Mucosa of descending colon (tissue), 3 donors: ENCODE results near the gene TCF7L2. TPM values are rescaled to one million over a fixed set of nuclear protein-coding genes. Genes with fewer than 3 reads are reported as not detected.

Experiments used
- ATAC-seq: fragments of 200-7000 bp; cut with Tn5 transposase; one replicate; pipeline ENCODE4 v1.9.1; 2020; ENCODE audit warnings: mild to moderate bottlenecking, moderate library complexity
- DNase-seq, 3 donors: peaks; one replicate each; pipeline ENCODE4 v3.0.0-alpha.2; 2020
- H3K36me3 ChIP-seq: fragments of 200-600 bp; one replicate; pipeline ENCODE4 v1.8.0; 2021; ENCODE audit warnings: low read depth, mild to moderate bottlenecking
- H3K4me1 ChIP-seq: fragments of 200-600 bp; one replicate; pipeline ENCODE4 v1.8.0; 2021; ENCODE audit warnings: low read depth, mild to moderate bottlenecking
- H3K4me3 ChIP-seq: fragments of 200-600 bp; one replicate; pipeline ENCODE4 v1.8.0; 2021; ENCODE audit warnings: mild to moderate bottlenecking
- H3K9me3 ChIP-seq: fragments of 200-600 bp; one replicate; pipeline ENCODE4 v1.8.0; 2021; ENCODE audit warnings: mild to moderate bottlenecking
- CTCF ChIP-seq: fragments of 200-600 bp; IDR thresholded peaks from one replicate; pipeline ENCODE4 v1.8.0; 2022; ENCODE audit warnings: antibody characterized with exemption, mild to moderate bottlenecking
- intact Hi-C, 2 donors: fragments of 100-400 bp; cut with DNase I in 1 of 2; cut with micrococcal nuclease in 1 of 2; formaldehyde crosslinking; loops; one replicate each; pipeline versions ENCODE4 v1.11.0 to v1.11.1; 2022; cut with DNase I, micrococcal nuclease
- total RNA-seq, 3 donors: library from RNA; stranded (reverse); fragmentation: NEBNext Ultra II Directional in 2 of 3; extraction: Animal tissue kit (Norgen Biotek cat#: 25700) in 2 of 3; gene quantifications; one replicate each; pipeline versions ENCODE4 v1.2.1 to v1.2.4, GENCODE V29; 2021 to 2023
- donor health status: DM: no; HTN: no; CAD: no; lungs with moderate emphysema.
- donor health status: DM: no; HTN: no; CAD: no.
- donor health status: DM: no; HTN: yes; CAD: no.

Gene TCF7L2
- total RNA-seq, 3 donors from 2014 or later, result 99.6 to 182 (median 102) TPM

- no peak overlapping the region for H3K4me3 ChIP-seq
- intact Hi-C loops, result no loop called here
- no peaks in the 10 kb centered on the region for H3K9me3 ChIP-seq
- H3K36me3 ChIP-seq, result no peaks in the 10 kb centered on the region
- no peak for DNase-seq
- ATAC-seq, result no peak
- no peak for TF ChIP-seq CTCF
- H3K4me1 ChIP-seq, result no peaks in the 10 kb centered on the region
Observed at GRCh38 chr10:113122947-113123346, 172.9 kb downstream of the TCF7L2 start.

GRCh38 chr10:113124724-113125123, 174.7 kb downstream of the TCF7L2 start:
- H3K36me3 ChIP-seq, result no peaks in the 10 kb centered on the region
- no peak for TF ChIP-seq CTCF
- intact Hi-C loops, result no loop called here
- no peaks in the 10 kb centered on the region for H3K4me1 ChIP-seq
- no peak for ATAC-seq
- no peak for DNase-seq
- no peaks in the 10 kb centered on the region for H3K9me3 ChIP-seq
- no peak overlapping the region for H3K4me3 ChIP-seq

- intact Hi-C loops, result no loop called here
- DNase-seq (no peak), ATAC-seq (no peak)
- Histone ChIP-seq H3K9me3 (no peaks in the 10 kb centered on the region), H3K36me3 (no peaks in the 10 kb centered on the region), H3K4me1 (no peaks in the 10 kb centered on the region), H3K4me3 (no peak overlapping the region)
- no peak for TF ChIP-seq CTCF
Observed at GRCh38 chr10:113125612-113126011, 175.6 kb downstream of the TCF7L2 start.

GRCh38 chr10:113126229-113127201, 176.5 kb downstream of the TCF7L2 start:
- Histone ChIP-seq H3K4me3 (no peak overlapping the region), H3K4me1 (no peaks in the 10 kb centered on the region), H3K36me3 (no peaks in the 10 kb centered on the region), H3K9me3 (no peaks in the 10 kb centered on the region)
- intact Hi-C loops, result no loop called here
- peak; percentile 72 for TF ChIP-seq CTCF
- ATAC-seq, result peak; percentile 100
- DNase-seq, result peak; percentile 73 to 79 (median 74)

GRCh38 chr10:113127261-113127900, 177.3 kb downstream of the TCF7L2 start:
- TF ChIP-seq CTCF, result no peak
- intact Hi-C loops, result no loop called here
- ATAC-seq (no peak), DNase-seq (no peak)
- no peaks in the 10 kb centered on the region for H3K9me3 ChIP-seq
- no peaks in the 10 kb centered on the region for H3K4me1 ChIP-seq
- no peak overlapping the region for H3K4me3 ChIP-seq
- no peaks in the 10 kb centered on the region for H3K36me3 ChIP-seq
